ENCODE data around the gene SPI1. TPM values are rescaled to one million over a fixed set of nuclear protein-coding genes. Genes with fewer than 3 reads are reported as not detected.

The SPI1 gene
- total RNA-seq, 1 experiment from 2014 or later: not detected

- Mint-ChIP-seq H3K9me3 (no peaks in the 10 kb centered on the region), H3K4me1 (peaks cover 27 to 39% of the 10 kb centered on the region in 2 experiments), H3K4me3 (peak overlapping the region; percentile 72 to 83), H3K27me3 (ENCODE audit: low read depth) (no peaks in the 10 kb centered on the region; the same call in 1 of the 2 replicates), H3K27ac (peak overlapping the region; percentile 95 to 99 (median 96)), H3K36me3 (ENCODE audit: insufficient read depth in 1 of 3, low read depth in 3 of 3) (no peaks in the 10 kb centered on the region)
- H3K18ac ChIP-seq (ENCODE audit: insufficient read length, low read depth, low read length): no peak overlapping the region
- H3K9ac ChIP-seq (ENCODE audit: extremely low read depth, insufficient read length, low read length): no peak overlapping the region
- no peak overlapping the region for H4K5ac ChIP-seq (ENCODE audit: insufficient read length, low read depth, low read length)
- no peaks in the 10 kb centered on the region for H3K79me2 ChIP-seq (ENCODE audit: insufficient read depth, low read length)
- H4K8ac ChIP-seq (replicated peaks; ENCODE audit: insufficient read length, low read depth, low read length): no peak overlapping the region
- no CpG with 5 or more reads among the region's 8 CpGs for WGBS (ENCODE audit: extremely low coverage, insufficient read length, low lambda C conversion rate)
- H4K91ac ChIP-seq (ENCODE audit: insufficient read length, low read depth, low read length): no peak overlapping the region
- peak overlapping the region; percentile 3 for H3K27ac ChIP-seq (ENCODE audit: insufficient read length, low read depth, low read length)
- no peaks in the 10 kb centered on the region for H3K9me3 ChIP-seq (ENCODE audit: control insufficient read depth, low read depth, low read length)
- H4K20me1 ChIP-seq (ENCODE audit: control insufficient read depth, insufficient read depth, insufficient read length): no peaks in the 10 kb centered on the region
- DNase-seq: peak; percentile 26
- peaks cover 4% of the 10 kb centered on the region for H3K23me2 ChIP-seq (ENCODE audit: insufficient read length, low read depth, low read length, poor library complexity, severe bottlenecking)
- H2AK5ac ChIP-seq (ENCODE audit: insufficient read length, low read length): no peak overlapping the region
- no peak overlapping the region for H2BK120ac ChIP-seq (ENCODE audit: low read depth, low read length, poor library complexity, severe bottlenecking)
- no peak overlapping the region for H2BK5ac ChIP-seq (ENCODE audit: insufficient read length, low read length)
- H2BK12ac ChIP-seq (ENCODE audit: insufficient read length, low read depth, low read length): no peak overlapping the region
- H2BK20ac ChIP-seq (ENCODE audit: low read depth, low read length, poor library complexity, severe bottlenecking): no peak overlapping the region
- H3K4ac ChIP-seq (ENCODE audit: low read depth, low read length): no peak overlapping the region
- H3K14ac ChIP-seq (ENCODE audit: insufficient read depth, low read length): no peak overlapping the region
- no peak for TF ChIP-seq CTCF (conservative IDR thresholded peaks at IDR 0.05)
- no peak overlapping the region for H3K56ac ChIP-seq (ENCODE audit: insufficient read length, low read depth, low read length)
- no peak overlapping the region for H3T11ph ChIP-seq (ENCODE audit: low read length)
- peaks cover 3% of the 10 kb centered on the region for H3K4me1 ChIP-seq (ENCODE audit: insufficient read depth, low read length)
- peak overlapping the region; percentile 67 for H3K4me2 ChIP-seq (ENCODE audit: insufficient read depth, insufficient read length, low read length)
- H2BK15ac ChIP-seq (ENCODE audit: low read depth, low read length): no peak overlapping the region
- no peak overlapping the region for H2AFZ ChIP-seq (ENCODE audit: low read length)
- H3K23ac ChIP-seq (ENCODE audit: insufficient read length, low read depth, low read length): no peak overlapping the region
- H3K79me1 ChIP-seq (ENCODE audit: insufficient read depth, low read depth, low read length, poor library complexity, severe bottlenecking): no peaks in the 10 kb centered on the region
- H3K27me3 ChIP-seq (ENCODE audit: insufficient read depth, low read length): no peaks in the 10 kb centered on the region
Measured at GRCh38 chr11:47400768-47401279, 22.5 kb upstream of the SPI1 start.
